ENCODE measurements around the gene TBC1D5. TPM values are rescaled to one million over a fixed set of nuclear protein-coding genes. Genes with fewer than 3 reads are reported as not detected.
A peak's percentile ranks its signal among the peaks of the same experiment; 100 is the strongest.

TBC1D5 gene
- total and polyA plus RNA-seq, 2 donors (not counting 1 experiment from before 2014, with no cell fraction given), result 22.6 to 111 TPM

- H3K9ac ChIP-seq (ENCODE audit: low read length), result no peak overlapping the region
- H3K4me1 ChIP-seq (ENCODE audit: control insufficient read depth in 2 of 2, insufficient read depth in 2 of 2, low read length in 2 of 2), result peaks cover 10% of the 10 kb centered on the region in 2 donors
- no peak overlapping the region for H3K4me3 ChIP-seq (ENCODE audit: control extremely low read depth in 1 of 5, extremely low read depth in 1 of 5, insufficient read depth in 1 of 5, low read depth in 2 of 5, low read length in 4 of 5)
- no peak overlapping the region for H2AFZ ChIP-seq (ENCODE audit: insufficient read depth, low read depth, low read length, poor library complexity, severe bottlenecking)
- H3K27ac ChIP-seq (ENCODE audit: low read length in 2 of 2), result no peak overlapping the region
- ChIA-PET POLR2A (no interaction called here), CTCF (no interaction called here)
- Mint-ChIP-seq H3K27ac (no peak overlapping the region), H3K4me3 (no peak overlapping the region), H3K27me3 (peaks cover 3% of the 10 kb centered on the region), H3K9me3 (ENCODE audit: insufficient read depth) (no peaks in the 10 kb centered on the region), H3K4me1 (peaks cover 22% of the 10 kb centered on the region)
- no peaks in the 10 kb centered on the region for H3K27me3 ChIP-seq (replicated peaks in 1 of 4; ENCODE audit: control extremely low read depth in 1 of 4, control insufficient read depth in 3 of 4, insufficient read depth in 4 of 4, low read length in 3 of 4)
- DNase-seq (no peak), ATAC-seq (ENCODE audit: low read depth) (no peak)
- no peaks in the 10 kb centered on the region for H3K36me3 ChIP-seq (replicated peaks in 1 of 2; ENCODE audit: control extremely low read depth in 1 of 2, control insufficient read depth in 1 of 2, extremely low read depth in 1 of 2, insufficient read depth in 2 of 2, low read length in 1 of 2)
- no peaks in the 10 kb centered on the region for H4K20me1 ChIP-seq (ENCODE audit: control insufficient read depth, insufficient read depth, low read length, poor library complexity, severe bottlenecking)
- TF ChIP-seq EZH2 (IDR thresholded peaks at IDR 0.05; ENCODE audit: borderline replicate concordance, insufficient read depth, low read depth, low read length, poor library complexity, severe bottlenecking), result no peak
- TF ChIP-seq CTCF (IDR thresholded peaks at IDR 0.05), result no peak
- intact Hi-C loops (cut with micrococcal nuclease), result no loop called here
- no peak overlapping the region for H3K4me2 ChIP-seq (replicated peaks; ENCODE audit: low read depth, low read length, poor library complexity, severe bottlenecking)
- no peaks in the 10 kb centered on the region for H3K79me2 ChIP-seq (ENCODE audit: control insufficient read depth, insufficient read depth, low read length)
- H3K9me3 ChIP-seq (ENCODE audit: control extremely low read depth in 1 of 3, control insufficient read depth in 2 of 3, insufficient read depth in 1 of 3, low read length in 2 of 3), result peaks cover 0 to 9% (median 1%) of the 10 kb centered on the region in 3 donors
Observed at GRCh38 chr3:17770682-17771081, 28.3 kb upstream of the TBC1D5 start.

GRCh38 chr3:17765819-17766472, 23.5 kb upstream of the TBC1D5 start:
- TF ChIP-seq EZH2 (IDR thresholded peaks at IDR 0.05; ENCODE audit: borderline replicate concordance, insufficient read depth, low read depth, low read length, poor library complexity, severe bottlenecking), result no peak
- no peak for TF ChIP-seq CTCF (IDR thresholded peaks at IDR 0.05)
- 55% methylated on average over 3 of the region's 9 CpGs for WGBS (ENCODE audit: insufficient coverage)
- H3K9ac ChIP-seq (ENCODE audit: low read length), result no peak overlapping the region
- POLR2A ChIA-PET, result interaction anchor here (1.2 kb wide), 1 partner anchor 24 kb away, joined by 4 read pairs; the partner anchor contains the start of gene TBC1D5
- H3K4me3 ChIP-seq (ENCODE audit: control extremely low read depth in 1 of 5, extremely low read depth in 1 of 5, insufficient read depth in 1 of 5, low read depth in 2 of 5, low read length in 4 of 5), result no peak overlapping the region
- peak overlapping the region; percentile 28 for H3K4me3 Mint-ChIP-seq
- no peaks in the 10 kb centered on the region for H3K79me2 ChIP-seq (ENCODE audit: control insufficient read depth, insufficient read depth, low read length)
- H3K9me3 Mint-ChIP-seq (ENCODE audit: insufficient read depth), result no peaks in the 10 kb centered on the region
- peaks cover 0 to 1% (median 0%) of the 10 kb centered on the region in 3 donors for H3K9me3 ChIP-seq (ENCODE audit: control extremely low read depth in 1 of 3, control insufficient read depth in 2 of 3, insufficient read depth in 1 of 3, low read length in 2 of 3)
- peak overlapping the region; percentile 11 for H3K27ac Mint-ChIP-seq
- peak overlapping the region in 1 of 2 donors; percentile 29 for H3K27ac ChIP-seq (ENCODE audit: low read length in 2 of 2)
- H4K20me1 ChIP-seq (ENCODE audit: control insufficient read depth, insufficient read depth, low read length, poor library complexity, severe bottlenecking), result no peaks in the 10 kb centered on the region
- intact Hi-C loops (cut with micrococcal nuclease), result loop anchor here (2.0 kb wide), 1 partner anchor 23 kb away; the partner anchor contains the start of gene TBC1D5
- H3K27me3 ChIP-seq (replicated peaks in 1 of 4; ENCODE audit: control extremely low read depth in 1 of 4, control insufficient read depth in 3 of 4, insufficient read depth in 4 of 4, low read length in 3 of 4), result no peaks in the 10 kb centered on the region
- peak overlapping the region; percentile 29 for H2AFZ ChIP-seq (ENCODE audit: insufficient read depth, low read depth, low read length, poor library complexity, severe bottlenecking)
- peak overlapping the region; percentile 13 for H3K4me2 ChIP-seq (replicated peaks; ENCODE audit: low read depth, low read length, poor library complexity, severe bottlenecking)
- no peaks in the 10 kb centered on the region for H3K27me3 Mint-ChIP-seq
- H3K4me1 Mint-ChIP-seq, result peaks cover 21% of the 10 kb centered on the region
- ATAC-seq (ENCODE audit: low read depth), result peak; percentile 89
- peak; percentile 68 for DNase-seq
- CTCF ChIA-PET, result interaction anchor here (1.0 kb wide), 1 partner anchor 75 kb away, joined by 3 read pairs; no protein-coding TSS in a partner anchor
- H3K36me3 ChIP-seq (replicated peaks in 1 of 2; ENCODE audit: control extremely low read depth in 1 of 2, control insufficient read depth in 1 of 2, extremely low read depth in 1 of 2, insufficient read depth in 2 of 2, low read length in 1 of 2), result no peaks in the 10 kb centered on the region
- peaks cover 10 to 11% of the 10 kb centered on the region in 2 donors for H3K4me1 ChIP-seq (ENCODE audit: control insufficient read depth in 2 of 2, insufficient read depth in 2 of 2, low read length in 2 of 2)

Data from B cell (primary cell).